ENCODE results near the gene NEK4.

DNA sequence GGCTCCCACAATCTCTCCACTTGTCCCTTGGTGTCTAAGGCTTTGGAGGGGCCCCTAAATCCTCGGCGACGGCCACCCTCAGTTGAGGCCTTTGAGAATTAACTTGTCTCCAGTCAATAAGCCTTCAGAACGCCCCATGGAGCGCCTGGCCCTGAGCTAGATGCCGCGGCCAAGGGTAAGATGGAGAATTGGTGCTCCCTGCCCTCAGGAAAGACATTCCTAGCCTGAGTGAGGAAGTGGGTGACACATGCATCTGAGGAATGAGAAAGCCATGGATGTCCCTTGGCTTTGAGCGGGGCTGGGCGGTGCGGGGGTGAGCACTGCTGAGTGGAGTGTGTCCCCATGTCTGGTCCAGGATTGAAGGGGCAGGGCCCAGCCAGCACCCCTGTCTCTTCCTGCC is 46.5 kb upstream of the NEK4 start:
- TF ChIP-seq TCF12 (IDR thresholded peaks at IDR 0.05; ENCODE audit: low read depth, low read length), result no peak
- no peak for TF ChIP-seq CBX5 (IDR thresholded peaks at IDR 0.05; ENCODE audit: low read depth)
- TF ChIP-seq POLR2A (IDR thresholded peaks at IDR 0.05; ENCODE audit: low read depth, low read length), result no peak
- no peak for TF ChIP-seq CTCF (IDR thresholded peaks at IDR 0.05 in 2 of 3, conservative IDR thresholded peaks at IDR 0.05 in 1 of 3; ENCODE audit: control insufficient read depth in 2 of 3, extremely low read depth in 1 of 3, insufficient read depth in 1 of 3, low read depth in 3 of 3, low read length in 3 of 3)
- no peak for TF ChIP-seq KDM1A (IDR thresholded peaks at IDR 0.05; ENCODE audit: borderline replicate concordance)

Measured in GM12878 (cell line).